NCI-H146 treated with DMSO at 0.1 percent for 48 hours (cell line): ENCODE measurements around the gene PNPLA3.

Source experiments
- DNase-seq: peaks from one replicate; lab custom pipeline; 2025; ENCODE audit not compliant: unreplicated experiment; lab: John Stamatoyannopoulos, UW

Gene PNPLA3

DNA sequence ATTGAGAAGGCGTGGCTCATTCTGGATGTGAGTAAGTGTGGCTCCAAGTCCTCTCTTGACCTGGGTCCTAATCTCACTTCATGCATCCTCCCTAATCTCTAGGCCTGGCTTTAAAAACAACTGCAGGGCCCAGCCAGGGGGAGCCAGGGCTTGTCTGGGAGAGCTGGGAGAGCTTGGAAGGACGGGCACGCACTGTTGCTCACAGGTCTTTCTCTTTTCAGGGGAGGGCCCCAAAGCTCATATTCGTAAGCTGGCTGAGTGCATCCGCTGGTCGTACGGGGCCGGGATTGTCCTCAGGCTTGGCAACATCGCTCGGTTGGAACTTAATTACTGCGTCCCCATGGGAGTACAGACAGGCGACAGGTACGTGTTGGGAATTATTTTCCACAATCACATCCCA is 66.4 kb downstream of the PNPLA3 start:
- DNase-seq = no peak

DNA sequence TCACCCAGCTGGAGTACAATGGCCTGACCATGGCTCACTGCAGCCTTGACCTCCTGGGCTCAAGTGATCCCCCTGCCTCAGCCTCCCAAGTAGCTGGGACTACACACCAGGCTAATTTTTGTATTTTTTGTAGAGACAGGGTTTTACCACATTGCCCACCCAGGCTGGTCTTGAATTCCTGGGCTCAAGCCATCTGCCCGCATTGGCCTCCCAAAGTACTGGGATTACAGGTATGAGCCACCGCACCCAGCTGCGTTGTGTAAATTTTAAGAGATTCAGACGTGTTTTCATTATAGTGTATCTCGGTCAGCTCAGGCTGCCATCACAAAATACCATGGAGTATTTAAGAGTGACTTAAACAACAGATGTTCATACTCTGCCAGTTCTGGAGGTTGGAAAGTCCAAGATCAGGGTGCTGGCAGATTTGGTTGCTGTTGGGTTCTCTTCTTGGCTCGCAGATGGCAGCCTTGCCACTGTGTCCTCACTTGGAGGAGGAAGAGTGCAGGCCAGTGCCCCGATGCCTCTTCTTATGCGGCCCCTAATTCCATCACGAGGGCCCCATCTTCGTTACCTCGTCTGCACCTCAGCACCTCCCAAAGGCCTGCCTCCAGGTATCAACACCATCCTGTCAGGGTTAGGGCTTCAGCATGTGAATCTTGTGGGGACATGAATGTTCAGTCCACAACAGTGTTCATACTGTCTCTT is 67.9 kb downstream of the PNPLA3 start:
- no peak for DNase-seq

DNA sequence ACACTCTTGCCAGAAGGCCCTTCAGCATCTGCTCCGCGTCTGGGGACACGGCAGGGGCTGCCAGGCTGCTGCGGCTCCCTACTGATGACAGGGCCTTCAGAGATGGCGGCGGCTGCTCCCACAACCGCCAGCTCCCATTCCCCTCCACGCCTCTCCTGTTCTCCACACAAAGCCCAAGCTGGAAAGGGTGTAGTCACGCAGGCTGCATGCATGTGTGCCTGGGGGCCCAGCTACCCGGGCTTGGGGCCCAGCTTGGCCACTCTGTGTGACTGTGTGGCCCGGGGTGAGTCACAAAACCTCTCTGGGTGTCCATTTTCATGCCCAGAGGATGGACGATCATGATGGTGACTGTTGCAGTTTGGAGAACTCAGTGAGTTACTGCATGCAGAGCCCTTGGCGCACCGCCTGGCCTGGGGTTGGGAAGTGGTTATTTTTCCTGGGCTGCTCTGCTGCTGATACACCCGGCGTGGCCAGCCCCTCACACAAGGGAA is 68.8 kb downstream of the PNPLA3 start:
- DNase-seq = no peak

DNA sequence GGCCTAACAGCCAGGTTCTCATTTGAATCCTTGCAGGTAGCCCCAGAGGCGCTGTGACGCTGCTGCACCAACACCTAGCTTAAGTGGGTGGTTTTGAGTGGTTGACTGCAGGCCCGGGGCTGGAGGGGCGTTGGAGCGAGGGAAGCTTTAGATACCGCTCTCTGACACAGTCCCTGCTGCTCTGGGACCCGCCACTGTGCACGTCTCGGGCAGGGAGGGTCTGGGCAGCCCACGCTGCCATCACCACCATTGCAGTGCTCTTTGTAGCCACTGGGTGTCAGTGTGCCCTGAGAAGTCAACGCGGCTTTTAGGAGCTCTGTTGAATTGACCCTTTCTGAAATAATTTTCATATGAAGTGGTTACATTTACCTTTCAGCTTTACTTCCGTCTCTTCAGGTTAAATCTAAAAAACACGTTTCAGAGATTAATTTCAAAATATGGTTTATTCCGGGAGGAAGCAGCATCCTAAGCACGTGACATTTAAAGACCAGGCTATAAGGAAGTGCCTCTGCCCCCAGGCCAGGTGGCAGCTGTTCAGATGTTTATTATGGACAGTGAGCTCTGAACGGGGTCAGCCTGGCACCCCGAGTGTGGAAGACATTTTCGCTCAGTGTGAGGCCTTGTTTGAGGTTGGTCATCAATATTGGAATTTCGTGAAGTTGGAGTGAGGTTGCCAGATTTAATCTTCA is 69.6 kb downstream of the PNPLA3 start:
- DNase-seq = peak; percentile 8

DNA sequence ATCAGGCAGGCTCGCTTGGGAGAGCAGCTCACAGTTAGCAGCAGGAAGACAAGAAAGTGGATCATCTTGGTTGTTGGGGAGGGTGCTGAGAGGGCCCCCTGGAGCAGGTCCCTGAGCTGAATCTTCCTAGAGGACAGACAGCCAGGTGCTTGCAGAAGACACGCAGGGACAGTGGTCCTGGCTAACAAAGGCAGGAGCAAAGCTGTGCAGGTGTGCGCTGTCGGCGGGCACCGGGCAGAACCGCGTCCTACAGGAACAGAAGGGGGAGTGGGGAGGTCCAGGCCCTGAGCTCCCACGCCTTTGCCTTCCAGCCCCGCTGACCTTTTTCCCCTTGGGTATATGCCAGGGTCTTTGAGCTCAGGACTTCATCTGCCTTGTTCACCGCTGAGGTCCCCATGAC is 70.4 kb downstream of the PNPLA3 start:
- no peak for DNase-seq

DNA sequence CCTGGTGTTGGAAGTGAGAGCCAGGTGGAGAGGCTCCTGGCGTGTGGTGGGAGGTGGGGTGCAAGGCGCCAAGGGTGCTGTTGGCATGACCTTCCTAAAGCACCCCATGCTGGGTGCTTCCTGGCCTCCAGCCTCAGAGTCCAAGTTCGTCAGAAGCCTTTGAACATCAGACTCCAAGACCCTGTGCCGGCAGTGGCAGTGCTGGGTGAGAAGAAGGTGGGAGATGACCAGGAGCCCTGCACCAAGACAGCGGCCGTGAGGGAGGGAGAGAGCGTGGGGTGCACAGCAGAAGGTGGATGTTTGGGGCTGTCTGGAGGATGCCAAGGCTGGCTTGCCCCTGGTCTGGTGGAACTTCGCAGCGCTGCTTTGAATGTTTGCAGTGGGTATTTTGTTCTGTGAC is 70.8 kb downstream of the PNPLA3 start:
- DNase-seq = no peak

DNA sequence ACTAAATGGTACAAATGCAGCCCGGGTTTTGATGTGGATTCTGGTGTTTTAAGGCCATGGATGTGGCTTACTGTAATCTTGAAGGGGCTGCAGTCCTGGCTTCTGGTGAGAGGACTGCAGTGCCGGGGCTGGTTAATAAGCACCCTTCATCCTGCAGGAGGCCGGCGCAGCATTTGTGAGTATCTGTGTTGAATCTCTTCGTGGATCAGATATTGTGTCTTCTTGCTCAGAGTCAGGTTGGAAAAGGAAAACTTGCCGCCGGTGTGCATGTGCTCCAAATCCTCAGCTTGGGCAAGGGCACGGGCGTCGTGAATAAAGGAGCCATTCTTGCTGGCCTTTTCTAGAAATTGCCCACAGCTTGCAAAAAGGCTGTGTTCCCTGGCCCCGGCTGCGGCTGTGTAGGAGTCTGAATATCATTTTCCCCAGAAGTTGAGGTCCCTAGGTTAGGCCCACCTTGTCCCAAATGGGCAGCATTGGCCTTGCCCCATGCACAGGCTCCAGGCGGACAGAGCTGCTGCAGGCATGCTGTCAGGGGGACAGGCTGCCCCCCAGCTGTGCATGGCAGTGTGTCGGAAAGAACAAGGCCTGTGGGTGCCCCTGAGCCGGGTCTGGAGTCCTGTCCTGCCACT is 71.6 kb downstream of the PNPLA3 start:
- DNase-seq = no peak

DNA sequence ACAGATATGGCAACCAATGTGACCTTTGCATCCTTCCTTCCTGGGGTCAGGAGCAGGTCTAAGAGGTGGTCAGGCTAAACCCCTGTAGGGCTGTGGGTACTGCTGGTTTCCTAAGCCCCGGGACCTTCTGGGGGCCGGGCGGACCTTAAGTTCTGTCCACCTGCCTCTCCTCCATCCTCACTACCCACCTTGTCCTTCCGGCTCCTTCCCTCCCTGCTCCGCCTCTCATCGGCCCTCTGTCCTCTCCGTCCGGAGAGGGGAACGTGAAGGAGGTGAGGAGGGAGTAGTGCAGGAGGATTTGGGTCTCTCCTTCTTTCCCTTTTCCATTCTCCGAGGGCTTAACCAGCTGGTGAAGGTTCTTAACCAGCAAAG is 72.2 kb downstream of the PNPLA3 start:
- no peak for DNase-seq

DNA sequence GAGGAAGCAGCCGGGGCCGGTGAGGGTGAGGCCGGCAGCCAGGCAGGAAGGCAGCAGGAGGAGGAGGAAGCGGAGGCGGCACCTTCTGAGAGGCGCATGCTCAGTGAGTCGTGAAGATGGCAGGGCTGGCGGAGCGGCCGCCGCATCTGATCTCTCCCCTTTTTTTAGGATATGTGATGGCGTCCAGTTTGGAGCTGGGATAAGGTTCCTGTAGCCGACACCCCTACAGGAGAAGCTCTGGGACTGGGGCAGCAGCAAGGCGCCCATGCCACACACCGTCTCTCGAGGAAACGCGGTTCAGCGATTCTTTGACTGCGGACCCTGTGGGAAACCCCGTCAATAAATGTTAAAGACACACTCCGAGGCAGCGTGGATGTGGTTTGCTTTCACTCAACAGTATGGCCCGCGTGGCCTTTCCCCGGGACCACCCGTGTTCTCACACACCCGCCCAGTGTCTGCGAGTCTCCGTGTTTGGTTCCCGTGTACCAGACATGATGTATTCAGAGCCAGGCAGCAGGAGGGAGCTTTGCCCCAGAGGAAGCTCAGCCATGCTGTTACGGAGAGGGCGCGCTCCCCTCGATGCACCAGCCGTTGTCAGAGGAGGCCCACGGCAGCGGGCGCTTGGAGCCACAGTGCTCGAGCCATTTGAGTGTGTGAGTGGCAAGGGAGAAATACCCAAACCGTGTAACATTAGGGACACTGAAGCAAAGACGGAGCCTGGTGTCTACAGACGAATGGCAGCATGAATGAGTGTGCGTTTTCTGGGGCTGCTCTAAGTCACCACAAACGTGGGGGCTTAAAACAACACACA is 72.8 kb downstream of the PNPLA3 start:
- no peak for DNase-seq

DNA sequence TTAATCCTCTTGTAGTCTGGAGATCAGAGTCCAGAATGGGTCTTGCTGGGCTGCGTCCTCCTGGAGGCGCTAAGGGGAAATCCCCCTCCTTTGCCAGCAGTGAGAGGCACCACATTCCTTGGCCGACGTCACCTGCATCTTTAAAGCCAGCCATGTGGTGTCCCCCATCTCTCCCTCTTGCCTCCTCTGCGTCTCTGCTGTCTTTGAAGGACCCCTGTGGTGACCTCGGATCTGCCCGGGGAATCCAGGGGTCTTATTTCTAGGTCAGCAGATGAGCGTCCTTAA is 73.3 kb downstream of the PNPLA3 start:
- DNase-seq = no peak
